Nephron progenitor cell (in vitro differentiated cells): Measurements from ENCODE around the gene NEUROD4.

ENCODE experiments used
- DNase-seq: peaks from one replicate; pipeline ENCODE4 v3.0.0; 2021
- H3K27ac Mint-ChIP-seq: 2 replicates; pipeline ENCODE4 v1.8.0; 2021; ENCODE audit warnings: mild to moderate bottlenecking, moderate library complexity, mixed read lengths
- H3K27me3 Mint-ChIP-seq: 2 replicates; pipeline ENCODE4 v1.8.0; 2021; ENCODE audit warnings: mild to moderate bottlenecking, low read depth, mixed read lengths; ENCODE audit not compliant: poor library complexity
- H3K36me3 Mint-ChIP-seq: 2 replicates; pipeline ENCODE4 v1.8.0; 2021; ENCODE audit warnings: low read depth, mixed read lengths
- H3K4me1 Mint-ChIP-seq: 2 replicates; pipeline ENCODE4 v1.8.0; 2021; ENCODE audit warnings: mixed read lengths
- H3K4me3 Mint-ChIP-seq: 2 replicates; pipeline ENCODE4 v1.8.0; 2021; ENCODE audit warnings: mild to moderate bottlenecking, moderate library complexity, mixed read lengths
- H3K9me3 Mint-ChIP-seq: 2 replicates; pipeline ENCODE4 v1.8.0; 2021; ENCODE audit warnings: mild to moderate bottlenecking, moderate library complexity, mixed read lengths
- CTCF ChIP-seq: fragments of 200-600 bp; sonication (generic); IDR thresholded peaks from 2 replicates; pipeline ENCODE4 v1.5.0; 2021; ENCODE audit warnings: antibody characterized with exemption

NEUROD4 gene

GRCh38 chr12:55036326-55037115, 16.7 kb downstream of the NEUROD4 start:
- no peak overlapping the region for H3K4me3 Mint-ChIP-seq
- TF ChIP-seq CTCF, result no peak
- no peaks in the 10 kb centered on the region for H3K9me3 Mint-ChIP-seq
- H3K27ac Mint-ChIP-seq, result no peak overlapping the region
- H3K27me3 Mint-ChIP-seq, result peaks cover 8% of the 10 kb centered on the region
- DNase-seq, result no peak
- H3K4me1 Mint-ChIP-seq, result peaks cover 10% of the 10 kb centered on the region
- no peaks in the 10 kb centered on the region for H3K36me3 Mint-ChIP-seq

GRCh38 chr12:55037351-55037987, 17.7 kb downstream of the NEUROD4 start:
- H3K27me3 Mint-ChIP-seq, result peaks cover 8% of the 10 kb centered on the region
- DNase-seq, result no peak
- no peaks in the 10 kb centered on the region for H3K9me3 Mint-ChIP-seq
- no peak overlapping the region for H3K27ac Mint-ChIP-seq
- no peaks in the 10 kb centered on the region for H3K36me3 Mint-ChIP-seq
- peaks cover 10% of the 10 kb centered on the region for H3K4me1 Mint-ChIP-seq
- TF ChIP-seq CTCF, result no peak
- H3K4me3 Mint-ChIP-seq, result no peak overlapping the region

GRCh38 chr12:55039395-55040354, 19.9 kb downstream of the NEUROD4 start:
- no peak for TF ChIP-seq CTCF

GRCh38 chr12:55041345-55042055, 21.7 kb downstream of the NEUROD4 start:
- Mint-ChIP-seq H3K4me1 (peaks cover 10% of the 10 kb centered on the region), H3K36me3 (no peaks in the 10 kb centered on the region)
- DNase-seq, result no peak

More at GRCh38 chr12:55039395-55040354, 19.9 kb downstream of the NEUROD4 start:
- no peaks in the 10 kb centered on the region for H3K9me3 Mint-ChIP-seq
- H3K27me3 Mint-ChIP-seq, result peaks cover 11% of the 10 kb centered on the region
- H3K36me3 Mint-ChIP-seq, result no peaks in the 10 kb centered on the region
- peaks cover 10% of the 10 kb centered on the region for H3K4me1 Mint-ChIP-seq
- no peak overlapping the region for H3K27ac Mint-ChIP-seq
- no peak for DNase-seq
- no peak overlapping the region for H3K4me3 Mint-ChIP-seq

More at GRCh38 chr12:55041345-55042055, 21.7 kb downstream of the NEUROD4 start:
- H3K27ac Mint-ChIP-seq, result no peak overlapping the region
- no peak for TF ChIP-seq CTCF
- H3K4me3 Mint-ChIP-seq, result no peak overlapping the region
- peaks cover 11% of the 10 kb centered on the region for H3K27me3 Mint-ChIP-seq
- no peaks in the 10 kb centered on the region for H3K9me3 Mint-ChIP-seq
